ENCODE results near the gene MYL7.

The MYL7 gene

DNA sequence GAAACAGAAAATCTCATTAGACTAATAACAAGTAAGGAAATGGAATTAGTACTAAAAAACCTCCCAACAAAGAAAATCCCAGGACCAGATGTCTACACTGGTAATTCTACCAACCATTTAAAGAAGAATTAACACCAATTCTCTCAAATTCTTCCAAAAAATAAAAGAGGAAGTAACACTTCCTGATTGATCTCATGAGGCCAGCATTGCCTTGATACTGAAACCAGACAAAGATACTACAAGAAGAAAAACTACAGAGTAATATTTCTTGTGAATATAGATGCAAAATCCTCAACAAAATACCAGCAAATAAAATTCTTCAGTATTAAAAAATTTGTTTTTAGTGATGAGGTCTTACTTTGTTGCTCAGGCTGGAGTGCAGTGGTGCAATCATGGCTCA, 26.8 kb upstream of the MYL7 start:
- no peak for DNase-seq

DNA sequence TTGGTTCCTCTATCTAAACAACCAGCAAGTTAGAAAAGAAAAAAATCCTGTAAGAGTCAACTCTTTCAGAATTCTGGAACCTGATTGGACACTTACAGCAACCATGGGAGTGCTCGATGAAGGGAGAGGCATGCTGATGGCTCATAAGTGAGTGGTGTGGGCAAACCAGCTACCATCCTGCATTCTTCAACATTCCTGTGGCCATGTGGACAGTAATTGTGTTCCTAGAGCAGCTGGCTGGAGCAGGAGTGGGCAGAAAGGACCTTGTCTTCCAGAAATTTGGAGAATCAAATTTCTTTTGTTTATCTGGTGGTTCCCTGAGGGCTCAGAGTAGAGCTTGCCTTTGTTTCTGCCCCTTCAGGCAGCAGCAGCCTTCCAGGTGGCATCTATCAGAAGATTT, 22.5 kb upstream of the MYL7 start:
- DNase-seq, result peak; percentile 94

DNA sequence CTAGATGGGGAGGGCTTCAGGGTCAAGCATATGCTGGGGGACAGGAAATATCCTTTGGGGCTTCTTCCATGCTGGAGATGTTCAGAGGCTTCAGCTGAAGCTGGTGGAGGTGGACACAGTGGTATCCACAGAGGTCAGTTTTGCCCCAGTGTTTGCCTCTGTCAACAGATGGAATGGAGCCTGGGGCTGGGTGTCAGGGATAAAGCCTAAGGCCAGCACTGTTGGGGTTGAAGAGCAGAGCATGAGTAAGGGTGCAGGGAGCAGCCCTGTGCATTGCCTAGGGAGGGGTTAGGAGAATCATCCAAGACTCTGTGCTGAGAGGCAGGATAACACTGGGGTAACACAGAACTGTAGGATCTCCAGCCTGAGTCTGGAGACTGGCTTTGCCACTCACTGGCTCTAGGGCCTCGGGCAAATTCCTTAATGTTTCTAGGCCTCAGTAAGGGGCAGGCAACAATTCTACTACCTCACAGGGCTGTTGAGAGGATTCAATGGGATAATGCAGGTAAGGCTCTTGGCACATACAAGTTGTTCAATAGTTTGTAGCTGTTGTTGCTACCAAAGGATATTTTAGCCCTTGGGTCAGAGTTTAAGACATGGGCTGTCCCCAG, 21.8 kb upstream of the MYL7 start:
- peak; percentile 59 for DNase-seq

DNA sequence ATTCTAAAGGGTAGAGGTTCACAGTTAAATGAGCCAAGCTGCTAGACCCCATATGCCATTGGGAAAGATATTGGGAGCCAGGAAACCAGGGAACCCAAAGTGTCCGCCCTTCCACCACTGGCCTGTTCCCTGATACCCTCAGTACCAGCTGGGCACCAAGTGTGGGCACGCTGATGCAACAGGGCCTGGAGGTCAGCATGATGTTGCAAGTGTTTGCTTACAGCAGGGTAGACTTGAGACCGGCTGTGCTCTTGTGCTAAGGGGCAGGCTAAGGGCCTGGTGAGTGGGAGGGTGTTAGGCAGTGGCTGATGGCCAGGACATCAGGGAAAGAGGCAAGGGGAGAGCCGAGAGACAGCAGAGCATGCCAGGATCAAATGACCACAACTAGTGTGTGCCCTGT, 21.0 kb upstream of the MYL7 start:
- DNase-seq, result no peak

DNA sequence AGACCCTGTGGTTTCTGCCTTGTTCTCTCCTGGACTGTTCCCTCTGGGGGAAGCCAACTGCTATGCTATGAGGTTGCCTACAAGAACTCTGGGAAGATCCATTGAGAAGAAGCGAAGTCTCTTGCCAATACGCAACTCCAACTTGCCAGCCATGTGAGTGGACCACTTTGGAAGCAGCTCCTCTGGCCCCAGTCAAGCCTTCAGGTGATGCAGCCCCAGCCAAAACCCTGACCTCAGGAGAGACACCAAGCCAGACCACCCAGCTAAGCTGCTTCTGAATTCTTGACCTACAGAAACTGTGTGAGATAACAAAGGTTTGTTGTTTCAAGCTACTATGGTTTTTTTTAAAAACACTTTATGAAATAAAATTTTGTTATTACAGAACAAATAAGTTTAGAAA, 20.2 kb upstream of the MYL7 start:
- DNase-seq, result no peak

DNA sequence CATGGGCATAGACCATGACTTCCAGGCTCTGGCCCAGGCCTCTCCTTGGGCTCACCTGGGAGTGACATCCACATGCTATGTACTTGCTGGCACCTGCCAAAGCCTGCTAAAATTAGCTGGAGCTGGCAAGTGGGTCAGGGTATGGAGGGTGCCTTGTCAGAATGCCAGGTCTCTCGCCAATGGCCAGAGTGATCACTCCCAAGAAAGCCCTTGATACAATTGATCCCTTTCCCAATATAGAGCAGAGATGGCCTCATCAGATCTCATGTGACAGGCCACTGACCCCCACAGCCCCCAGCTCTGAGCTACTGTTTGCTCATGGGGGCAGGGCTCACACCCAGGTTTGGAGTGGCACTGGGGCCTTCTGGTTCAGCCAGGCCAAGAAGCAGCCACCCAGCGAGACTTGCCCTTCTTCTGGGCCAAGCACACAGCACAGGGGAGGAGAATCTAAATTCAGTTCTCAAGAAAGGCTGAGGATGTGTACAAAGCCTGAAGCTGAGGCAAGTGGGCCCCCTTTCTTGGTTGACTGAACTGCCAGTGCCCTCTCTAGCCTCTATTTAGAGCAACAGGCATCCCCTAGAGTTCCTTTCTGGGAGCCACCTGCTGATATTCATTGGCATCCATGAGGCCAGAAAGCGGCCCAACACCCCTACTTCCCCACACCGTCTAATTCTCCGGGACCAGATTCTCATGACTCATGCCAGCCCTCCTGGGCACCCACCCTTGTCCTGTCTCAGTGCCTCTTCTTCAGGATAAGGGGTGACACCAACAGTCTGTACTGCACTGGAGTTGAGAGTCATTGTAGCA, 18.9 kb upstream of the MYL7 start:
- DNase-seq, result no peak

DNA sequence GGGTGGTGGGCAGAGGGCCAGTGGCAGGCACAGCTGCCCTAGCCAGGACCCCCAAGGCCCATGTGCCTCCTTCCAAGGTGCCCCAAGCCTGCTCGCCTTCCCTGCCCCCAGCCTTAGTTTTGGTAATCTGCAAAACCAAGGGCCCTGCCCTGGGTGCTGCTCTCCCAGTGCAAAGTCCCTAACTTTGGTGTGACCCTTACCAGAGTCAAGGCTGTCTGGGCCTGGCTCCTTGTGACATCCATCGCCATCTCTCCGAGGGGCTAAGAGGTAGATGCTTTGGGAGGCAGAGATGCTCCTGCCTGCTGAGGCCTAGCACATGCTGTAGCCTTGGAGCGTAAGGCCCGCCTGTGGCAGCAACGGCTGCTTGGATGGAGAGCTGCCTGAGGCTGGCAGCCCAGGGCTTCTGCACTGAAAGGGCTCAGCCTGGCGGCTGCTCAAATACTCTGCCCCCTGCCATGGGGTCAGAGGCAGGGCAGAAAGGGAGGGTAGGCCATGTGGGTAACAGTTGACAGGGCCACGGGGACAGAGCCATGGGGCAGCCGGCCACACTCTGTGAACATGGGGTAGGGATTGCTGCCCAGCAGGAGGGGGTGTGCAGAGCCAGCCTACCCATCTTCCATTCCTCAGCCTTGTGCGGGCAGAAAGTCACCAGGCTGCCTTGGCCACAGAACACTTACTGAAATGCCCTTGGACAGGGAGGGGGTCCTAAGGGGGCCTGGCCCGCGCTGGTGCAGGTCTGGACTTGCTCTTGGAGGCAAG, 17.9 kb upstream of the MYL7 start:
- no peak for DNase-seq

DNA sequence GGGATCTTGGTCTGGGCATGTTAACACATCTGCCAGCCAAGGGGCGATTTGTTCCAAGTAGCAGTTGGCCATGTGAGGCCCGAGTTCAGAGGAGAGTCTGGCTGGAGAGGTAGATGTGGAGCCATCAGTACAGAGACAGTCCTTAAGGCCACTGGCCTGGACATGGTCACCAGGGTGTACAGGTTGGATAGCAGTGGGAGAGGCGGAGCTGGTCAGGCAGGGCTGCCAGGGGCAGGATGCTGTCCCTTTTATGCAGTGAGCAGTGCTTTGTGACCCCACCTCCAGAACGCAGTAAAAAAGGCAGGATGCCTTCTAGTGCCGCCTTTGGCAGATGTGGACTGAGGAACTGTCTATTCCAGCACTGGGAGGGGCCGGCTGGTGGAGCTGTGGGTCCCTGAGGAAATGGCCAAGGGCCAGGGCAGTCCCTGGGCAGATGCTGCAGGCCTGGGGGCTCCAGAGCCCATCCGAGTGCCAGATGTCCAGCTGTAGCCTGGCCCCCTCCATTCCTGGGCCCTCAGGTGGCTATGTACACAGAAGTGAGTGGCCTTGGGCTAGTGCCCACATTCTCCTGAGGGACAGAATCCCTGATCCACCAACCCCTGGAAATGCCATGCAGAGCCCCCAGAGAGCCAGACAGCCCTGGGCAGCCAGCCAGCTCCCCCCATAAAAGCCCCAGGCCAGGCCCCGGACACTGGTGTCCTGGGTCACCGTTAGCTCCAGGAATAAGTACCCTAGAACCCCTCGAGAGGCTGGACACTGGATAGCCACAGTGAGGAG, 17.2 kb upstream of the MYL7 start:
- no peak for DNase-seq

DNA sequence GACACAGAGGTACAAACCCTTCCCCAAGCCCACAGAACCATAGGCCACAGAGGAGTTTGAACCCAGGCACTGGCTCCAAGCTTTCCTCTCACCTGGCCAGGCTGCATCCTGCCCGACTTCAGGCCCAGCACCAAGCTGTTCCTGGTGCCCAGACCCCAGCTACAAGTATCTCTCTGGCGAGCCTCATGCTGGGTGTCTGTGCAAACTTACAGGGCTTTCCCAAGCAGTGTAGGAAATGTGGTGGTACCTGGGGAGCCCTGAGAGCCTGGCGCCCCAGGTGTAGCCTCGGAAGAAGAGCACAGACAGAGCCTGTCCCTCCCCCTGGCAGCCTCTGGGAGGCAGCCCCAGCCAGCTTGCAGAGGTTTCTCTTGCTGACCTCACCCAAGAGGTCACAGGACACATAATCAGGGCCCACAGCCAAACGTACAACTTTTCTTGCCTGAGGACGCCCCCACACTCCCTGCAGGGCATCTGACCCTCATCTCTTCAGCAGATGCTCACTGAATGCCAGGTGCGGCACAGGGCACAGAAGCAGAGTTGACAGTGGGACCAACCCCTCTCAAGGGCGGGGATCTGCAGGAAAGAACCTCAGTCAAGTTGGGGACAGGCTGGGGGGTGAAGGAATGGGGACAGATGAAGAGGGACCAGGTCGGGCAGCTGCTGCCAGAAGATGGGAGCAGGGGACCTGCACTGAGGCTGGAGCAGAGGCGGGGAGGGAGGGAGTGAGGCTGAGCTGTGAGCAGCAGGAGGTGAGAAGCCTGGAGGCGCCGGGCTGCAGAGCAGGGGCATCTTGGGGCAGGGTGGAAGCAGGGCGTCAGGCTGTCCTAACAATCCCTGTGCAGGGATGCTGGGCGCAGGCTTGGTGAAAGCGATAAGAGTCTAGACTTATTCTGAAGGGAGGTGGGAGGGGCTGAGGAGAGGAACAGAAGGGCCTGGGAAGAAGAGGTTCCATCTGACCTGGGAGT, 16.3 kb upstream of the MYL7 start:
- DNase-seq, result no peak

DNA sequence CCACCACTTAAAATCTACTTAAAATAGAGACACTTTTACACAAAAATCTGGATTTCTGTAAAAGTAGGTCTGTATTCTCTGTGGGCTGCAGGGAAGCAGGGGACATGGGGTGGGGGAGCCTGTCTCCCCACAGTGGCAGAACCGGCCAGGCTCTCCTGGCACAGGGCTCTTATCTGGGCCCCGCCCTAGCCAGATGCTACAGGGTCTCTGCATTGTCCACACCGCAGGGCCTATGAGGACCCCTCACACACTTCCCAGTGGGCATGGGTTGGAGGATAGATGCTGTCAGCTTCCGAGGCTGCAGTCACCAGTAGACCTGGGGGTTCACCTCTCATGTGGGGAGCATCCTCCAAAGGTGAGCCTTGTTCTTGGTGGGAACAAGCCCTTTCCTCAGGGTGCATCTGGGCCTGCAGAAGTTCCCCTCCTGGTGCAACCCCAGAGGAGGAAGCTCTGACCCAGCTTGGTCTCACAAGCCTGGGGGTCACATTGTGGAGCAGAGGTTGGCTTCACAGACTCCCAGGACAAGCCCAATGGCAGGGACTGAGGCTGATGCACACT, 15.4 kb upstream of the MYL7 start:
- no peak for DNase-seq

DNA sequence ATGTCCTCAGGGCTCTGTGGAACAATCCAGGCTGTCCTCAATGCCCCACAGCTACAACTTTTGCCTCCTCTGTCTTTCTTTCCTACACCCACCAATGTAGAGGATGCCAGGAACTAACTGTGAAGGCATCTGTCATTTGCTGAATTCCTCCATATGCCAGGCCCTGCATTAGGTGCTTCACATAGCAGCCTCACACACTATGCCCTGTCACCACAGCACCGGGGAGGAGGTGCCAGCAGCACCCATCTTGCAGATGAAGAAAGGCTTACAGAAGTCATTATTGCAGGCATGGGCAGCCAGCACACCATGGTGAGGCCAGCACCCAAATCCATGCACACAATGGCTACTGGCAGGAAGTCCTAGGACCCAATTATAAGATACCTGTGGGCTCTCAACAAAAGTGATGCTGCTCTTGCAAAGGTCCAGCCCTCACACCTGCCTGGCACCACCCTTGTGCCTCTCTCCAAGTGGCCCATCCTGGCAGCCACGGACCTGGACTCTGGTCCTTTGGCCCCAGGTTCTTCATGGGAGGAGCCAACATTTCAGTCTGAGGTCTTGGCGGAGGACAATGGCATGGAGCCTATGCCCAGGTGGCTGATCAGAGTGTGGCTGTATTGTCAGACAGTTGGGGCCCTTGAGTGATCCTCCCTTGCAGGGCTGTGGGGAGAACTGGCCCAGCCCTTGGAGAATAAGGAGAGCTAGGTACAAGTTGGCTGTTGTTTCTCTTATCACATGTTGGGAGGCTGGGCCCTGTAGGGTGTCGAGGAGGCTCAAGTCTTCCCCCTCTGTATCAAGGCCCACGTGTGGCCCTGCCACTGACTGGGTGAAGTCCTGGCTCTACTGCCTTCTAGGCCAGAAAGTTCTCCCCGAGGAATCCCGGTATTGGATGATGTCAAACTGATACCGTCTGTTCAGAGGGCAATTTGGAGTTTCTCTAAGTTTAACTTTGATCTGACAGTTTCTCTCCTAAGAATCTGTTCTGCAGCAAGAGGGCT, 14.4 kb upstream of the MYL7 start:
- DNase-seq, result no peak

DNA sequence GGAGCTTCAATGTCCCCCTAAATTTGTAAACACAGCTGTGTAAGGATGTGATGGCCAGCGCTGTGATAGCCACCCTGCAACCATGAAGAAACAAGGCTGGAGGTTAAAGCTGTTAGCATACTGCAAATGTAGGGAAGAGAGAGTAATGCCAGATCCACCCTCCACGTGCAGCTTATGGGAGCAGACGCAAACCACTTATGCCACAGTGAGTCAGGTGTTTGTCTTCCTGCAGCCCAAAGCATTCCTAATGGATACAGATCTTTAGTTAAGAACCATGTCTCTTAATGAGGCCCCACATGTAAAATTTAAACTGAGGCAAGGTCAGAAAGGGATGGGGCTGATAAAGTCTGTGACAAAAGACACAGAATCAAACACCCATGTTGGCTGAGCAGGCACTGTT, 13.6 kb upstream of the MYL7 start:
- DNase-seq, result no peak

DNA sequence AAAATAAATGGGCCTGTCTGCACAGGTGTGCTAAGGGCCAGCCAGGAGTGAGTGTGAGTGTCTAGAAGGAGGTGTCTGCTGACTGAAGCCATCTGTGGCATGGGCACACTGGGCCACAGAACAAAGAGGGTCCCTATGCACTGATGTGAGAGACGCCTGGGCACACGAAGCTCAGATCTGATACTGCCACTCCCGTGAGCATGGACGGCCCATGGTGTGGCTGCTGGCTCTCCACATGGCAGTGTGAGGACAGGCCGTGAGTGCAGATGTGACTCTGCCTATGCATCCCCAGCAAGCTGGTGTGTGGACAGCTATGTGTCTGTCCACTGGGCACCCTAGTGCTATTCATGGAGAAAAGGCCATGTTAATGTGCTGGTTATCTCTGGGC, 12.8 kb upstream of the MYL7 start:
- DNase-seq, result no peak

DNA sequence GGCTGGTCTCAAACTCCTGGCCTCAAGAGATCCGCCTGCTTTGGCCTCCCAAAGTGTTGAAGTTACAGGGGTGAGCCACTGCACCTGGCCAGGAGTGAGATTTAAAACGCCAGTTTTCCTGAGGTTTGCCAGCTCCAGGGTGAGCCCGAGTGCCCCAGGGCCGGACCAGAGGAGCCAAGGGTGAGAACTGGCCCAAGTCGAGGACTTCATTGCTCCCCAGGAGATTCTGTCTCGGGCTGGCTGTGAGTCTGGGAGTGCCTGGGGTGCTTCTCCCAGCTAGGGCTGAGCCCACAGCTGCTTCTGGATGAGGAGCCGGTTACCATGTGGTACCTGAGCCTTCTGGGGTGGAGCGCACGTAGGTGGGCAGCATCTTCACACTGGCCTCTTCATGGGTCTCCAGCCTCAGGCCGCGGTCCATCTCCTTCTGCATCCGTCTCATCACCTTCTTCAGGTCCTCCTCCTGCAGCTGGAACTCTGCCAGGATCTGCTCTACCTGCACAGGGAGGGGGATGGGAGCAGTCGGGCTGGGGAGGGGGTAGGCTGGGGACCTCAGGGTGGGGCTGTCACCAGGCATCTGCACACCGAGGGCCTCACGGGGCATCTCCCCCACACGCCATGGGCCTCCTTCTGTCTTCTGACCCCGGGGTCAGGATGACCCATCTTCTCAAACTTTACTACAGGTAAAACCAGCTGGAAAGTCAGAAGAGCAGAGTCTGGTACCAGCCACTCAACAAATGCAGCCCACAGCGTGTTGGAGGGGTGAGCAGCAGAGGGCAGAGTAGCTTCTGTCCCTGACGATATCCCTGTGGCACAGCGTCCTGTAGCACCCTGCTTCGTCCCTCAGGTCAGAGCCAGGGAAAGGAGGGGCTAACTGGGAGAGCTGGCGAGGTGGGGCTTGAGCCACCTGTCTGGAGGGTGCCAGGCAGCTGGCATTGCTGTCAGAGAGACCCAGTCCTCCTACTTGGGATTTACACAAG, 12.1 kb upstream of the MYL7 start:
- no peak for DNase-seq

DNA sequence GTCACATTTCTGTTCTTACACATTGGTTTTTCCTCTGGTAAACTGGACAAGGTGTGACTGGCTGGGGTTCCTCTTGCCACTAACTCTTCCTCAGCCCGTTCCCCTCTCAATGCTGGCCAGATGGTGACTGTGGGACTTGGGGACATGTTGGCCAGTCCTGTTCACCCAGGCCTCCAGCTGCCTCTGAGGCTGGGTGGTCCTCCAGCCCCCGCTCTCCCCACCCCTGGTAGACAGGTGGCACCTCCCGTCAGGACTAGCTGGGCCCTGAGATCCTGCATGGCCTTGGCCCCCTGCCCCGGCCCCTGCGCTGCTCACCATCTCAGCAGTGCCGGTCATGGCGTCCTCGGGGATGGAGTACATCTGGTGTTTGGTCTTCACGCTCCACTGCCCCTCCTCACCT, 10.8 kb upstream of the MYL7 start:
- DNase-seq, result no peak

DNA sequence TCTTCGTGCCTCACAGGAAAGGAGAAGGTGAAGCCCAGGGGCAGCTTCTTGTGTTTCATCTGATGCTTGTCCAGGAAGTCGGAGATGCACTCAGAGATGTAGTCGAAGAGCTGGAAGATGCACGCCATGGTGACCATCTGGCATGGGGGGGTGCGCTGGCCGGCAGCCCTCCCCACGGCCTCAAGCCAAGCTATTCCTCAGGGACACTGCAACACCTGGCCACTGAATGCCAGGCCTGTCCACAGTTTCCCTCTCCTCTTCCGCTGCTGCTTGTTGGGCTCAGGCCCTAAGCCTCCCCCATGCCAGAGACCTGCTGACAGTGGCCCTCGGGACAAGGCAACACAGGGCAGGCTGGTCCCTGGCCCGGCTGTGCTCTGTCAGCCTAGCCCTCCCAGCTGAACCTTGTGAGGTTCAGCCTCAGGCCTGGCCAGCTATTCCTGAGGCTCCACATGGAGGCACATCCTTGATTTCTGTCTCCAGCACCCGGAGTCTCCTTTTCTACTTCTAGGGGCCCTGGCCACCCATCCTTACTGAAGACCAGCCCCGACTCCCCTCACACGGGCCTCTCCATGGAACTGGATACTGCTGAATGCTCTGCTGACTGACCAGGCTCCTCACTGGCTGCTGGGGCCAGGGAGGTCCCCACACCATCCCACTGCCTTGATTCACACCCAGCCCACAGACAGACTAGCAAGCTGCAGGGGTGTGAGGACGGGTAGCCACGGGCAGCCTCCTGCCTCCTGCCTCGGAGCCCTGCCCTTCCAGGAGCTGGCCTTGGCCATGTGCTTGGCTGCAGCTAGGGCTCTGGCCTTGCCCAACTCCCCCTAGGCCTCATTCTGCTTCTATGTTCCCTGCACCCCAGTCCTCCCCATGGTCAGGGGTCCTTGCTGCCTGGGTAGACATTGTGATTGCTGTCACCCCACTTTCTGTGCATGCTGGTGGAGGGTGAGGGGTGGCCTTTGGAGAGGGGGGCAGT, 10.1 kb upstream of the MYL7 start:
- no peak for DNase-seq

DNA sequence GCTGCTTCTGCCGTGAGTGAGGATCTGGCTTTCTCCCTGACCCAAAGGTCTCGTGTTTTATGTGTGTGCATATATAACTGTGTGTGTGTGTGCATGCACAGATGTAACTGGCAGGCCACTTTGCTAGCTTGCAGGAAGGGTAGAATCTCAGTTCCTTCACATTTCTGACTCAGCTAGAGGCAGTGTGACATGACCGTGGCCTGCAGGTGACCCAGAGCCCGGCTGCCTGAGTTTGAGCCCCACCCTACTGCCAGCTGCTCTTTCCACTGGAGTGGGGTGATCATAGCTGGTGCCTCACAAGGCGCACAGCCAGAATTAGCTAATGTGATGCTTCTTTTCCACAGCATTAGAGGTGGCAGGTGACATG, 9.3 kb upstream of the MYL7 start:
- no peak for DNase-seq

Data from NCI-H226 (cell line).